GM12878 (cell line): ENCODE results near the gene MAP4K5. TPM values are rescaled to one million over a fixed set of nuclear protein-coding genes. Genes with fewer than 3 reads are reported as not detected.
A peak's percentile ranks its signal among the peaks of the same experiment; 100 is the strongest.

Experiments
- ATAC-seq: fragments of 200-7000 bp; cut with Tn5 transposase; 3 replicates; pipeline ENCODE4 v1.9.1; 2020; ENCODE audit warnings: mild to moderate bottlenecking, moderate library complexity
- BruUV-seq: library from RNA; stranded (reverse); fragments of 400-500 nt; replicated peaks from 2 replicates; lab custom pipeline; 2021; lab: Mats Ljungman, UMichigan
- CTCF ChIA-PET: fragments of 300-600 bp; sonication (Branson Sonifier 250); formaldehyde crosslinking; extraction: SDS; loops from one replicate; lab custom pipeline; 2021; ENCODE audit warnings: inconsistent platforms; lab: Yijun Ruan, JAX
- POLR2A ChIA-PET: fragments of 350-600 bp; formaldehyde crosslinking; extraction: SDS; loops from one replicate; lab custom pipeline; 2021; ENCODE audit warnings: inconsistent platforms; lab: Charles Lee
- RAD21 ChIA-PET: fragments of 300-600 bp; sonication (Branson Sonifier 250); formaldehyde crosslinking; loops from one replicate; lab custom pipeline; 2023; ENCODE audit warnings: antibody characterized with exemption; ENCODE audit not compliant: unreplicated experiment; lab: Charles Lee
- SMC1A ChIA-PET: fragments of 300-600 bp; sonication (Branson Sonifier 250); formaldehyde crosslinking; loops from one replicate; lab custom pipeline; 2023; ENCODE audit not compliant: unreplicated experiment, uncharacterized antibody; lab: Charles Lee
- DNase-seq: peaks from one replicate; pipeline ENCODE4 v3.0.0-alpha.2; 2011; ENCODE audit warnings: low read depth, low spot score
- FAIRE-seq: peaks from 3 replicates; lab custom pipeline; 2011; peaks lifted over from hg19 to GRCh38; lab: Jason Lieb, UNC
- H2AFZ ChIP-seq: 2 replicates; pipeline ENCODE4 v1.6.0; 2011; ENCODE audit warnings: low read depth, low read length, control low read depth; ENCODE audit not compliant: control insufficient read depth
- H3K27ac ChIP-seq: 2 replicates; pipeline ENCODE4 v1.5.1; 2011; ENCODE audit warnings: control low read depth; ENCODE audit not compliant: control insufficient read depth, insufficient read depth
- H3K27me3 ChIP-seq, 2 experiments: replicated peaks in 1 of 2; 2 replicates each; pipeline versions ENCODE4 v1.6.0 to v1.6.1; 2011; ENCODE audit warnings: low read length in 1 of 2; ENCODE audit not compliant: control insufficient read depth in 2 of 2, insufficient read depth in 2 of 2
- H3K36me3 ChIP-seq, 2 experiments: 2 replicates each; pipeline ENCODE4 v1.5.1; 2011; ENCODE audit warnings: low read length in 1 of 2; ENCODE audit not compliant: control insufficient read depth in 2 of 2, insufficient read depth in 2 of 2
- H3K4me1 ChIP-seq: 2 replicates; pipeline ENCODE4 v1.6.1; 2011; ENCODE audit warnings: mild to moderate bottlenecking, low read length, moderate library complexity, mixed read lengths; ENCODE audit not compliant: control insufficient read depth, insufficient read depth
- H3K4me2 ChIP-seq: 2 replicates; pipeline ENCODE4 v1.6.0; 2011; ENCODE audit warnings: control low read depth; ENCODE audit not compliant: control insufficient read depth, insufficient read depth
- H3K4me3 ChIP-seq: fragments of 200-600 bp; sonication (generic); 2 replicates; pipeline ENCODE4 v1.5.1; 2016
- H3K79me2 ChIP-seq: 2 replicates; pipeline ENCODE4 v1.6.0; 2011; ENCODE audit warnings: low read length; ENCODE audit not compliant: control insufficient read depth, insufficient read depth
- H3K9ac ChIP-seq: 2 replicates; pipeline ENCODE4 v1.8.0; 2011; ENCODE audit warnings: low read length, control low read depth, mixed read lengths; ENCODE audit not compliant: control insufficient read depth, insufficient read depth
- H3K9me3 ChIP-seq: replicated peaks from 3 replicates; pipeline ENCODE4 v1.5.1; 2011; ENCODE audit warnings: mild to moderate bottlenecking, low read length; ENCODE audit not compliant: control insufficient read depth, insufficient read depth
- H4K20me1 ChIP-seq: 2 replicates; pipeline ENCODE4 v1.6.0; 2011; ENCODE audit not compliant: control insufficient read depth, insufficient read depth
- BMI1 ChIP-seq: fragments of 450-650 bp; IDR thresholded peaks from 2 replicates; pipeline ENCODE4 v1.6.1; 2016; ENCODE audit warnings: mild to moderate bottlenecking, moderate library complexity, borderline replicate concordance
- EP300 ChIP-seq, 2 experiments: fragments of 150-350 bp in 1 of 2; IDR thresholded peaks; 2 replicates each; pipeline ENCODE4 v1.6.1; 2011 to 2012; ENCODE audit warnings: low read depth in 2 of 2, low read length in 2 of 2, borderline replicate concordance in 1 of 2, improper control_type of control experiment in 1 of 2, inconsistent platforms in 1 of 2; ENCODE audit not compliant: control insufficient read depth in 1 of 2
- FOS ChIP-seq: IDR thresholded peaks from 3 replicates; pipeline ENCODE4 v1.6.1; 2011; ENCODE audit warnings: borderline replicate concordance; ENCODE audit not compliant: insufficient read length; ENCODE audit errors: extremely low read depth
- HSF1 ChIP-seq: fragments of 150-350 bp; IDR thresholded peaks from 2 replicates; pipeline ENCODE4 v1.6.1; 2014; ENCODE audit warnings: mild to moderate bottlenecking, low read depth, low read length
- NRF1 ChIP-seq: conservative IDR thresholded peaks from 2 replicates; pipeline ENCODE4 v1.6.1; 2011; ENCODE audit warnings: mild to moderate bottlenecking, low read depth, low read length, improper control_type of control experiment
- RCOR1 ChIP-seq: conservative IDR thresholded peaks from 2 replicates; pipeline ENCODE4 v1.6.1; 2012; ENCODE audit warnings: low read depth, low read length, improper control_type of control experiment
- SP1 ChIP-seq: IDR thresholded peaks from one replicate; pipeline ENCODE4 v1.6.1; 2011; ENCODE audit warnings: low read depth, low read length
- SUPT20H ChIP-seq: IDR thresholded peaks from 2 replicates; pipeline ENCODE4 v1.6.1; 2011; ENCODE audit warnings: low read depth, mild to moderate bottlenecking, low read length, moderate library complexity, borderline replicate concordance; ENCODE audit not compliant: control insufficient read depth
- TCF3 ChIP-seq: IDR thresholded peaks from 2 replicates; pipeline ENCODE4 v1.6.1; 2012; ENCODE audit warnings: low read depth, mild to moderate bottlenecking, low read length, borderline replicate concordance; ENCODE audit not compliant: insufficient read depth
- YBX1 ChIP-seq: fragments of 450-650 bp; IDR thresholded peaks from 2 replicates; pipeline ENCODE4 v1.6.1; 2016; ENCODE audit warnings: antibody characterized with exemption
- ZNF24 ChIP-seq: fragments of 450-650 bp; IDR thresholded peaks from 2 replicates; pipeline ENCODE4 v1.6.1; 2017; ENCODE audit warnings: antibody characterized with exemption, mild to moderate bottlenecking
- ZSCAN29 ChIP-seq: fragments of 450-650 bp; IDR thresholded peaks from 2 replicates; pipeline ENCODE4 v1.6.1; 2017; ENCODE audit warnings: mild to moderate bottlenecking, moderate library complexity
- WGBS: methylation state at CpG from one replicate; pipeline ENCODE4 v1.1.6; 2016; ENCODE audit warnings: low lambda C conversion rate; ENCODE audit not compliant: insufficient replicate concordance, insufficient coverage; ENCODE audit errors: missing lambda C conversion rate; 5-methylcytosine and 5-hydroxymethylcytosine counted together
- in situ Hi-C: fragments of 300-500 bp; cut with MboI; formaldehyde crosslinking; loops from 9 replicates; pipeline ENCODE4 v1.14.3; 2018; ENCODE audit warnings: mixed read lengths
- intact Hi-C: fragments of 100-400 bp; cut with micrococcal nuclease; formaldehyde crosslinking; loops from one replicate; pipeline ENCODE4 v1.14.2; 2022; ENCODE audit not compliant: unreplicated experiment
- polyA plus RNA-seq, 11 experiments: library from polyadenylated mRNA; depleted of rRNA in 4 of 11; unstranded in 6 of 11; stranded (reverse) in 5 of 11; fragments of >200 nt; fragmentation: Nextera tagmentation in 4 of 11; fragmentation: Illumina TruSeq in 1 of 11; extraction: Ambion mirVana in 4 of 11; extraction: Trizol in 1 of 11; gene quantifications; 1 replicate in 1 of 11; 2 replicates in 10 of 11; pipeline versions ENCODE4 v1.2.1 to v1.2.3, GENCODE V29; 2011 to 2016; ENCODE audit warnings: inconsistent platforms in 2 of 11, missing spikeins in 2 of 11, low read depth in 1 of 11
- total RNA-seq, 4 experiments: library from RNA; depleted of rRNA in 3 of 4; stranded (reverse); fragments of >200 nt in 3 of 4; fragmentation: Illumina TruSeq in 1 of 4; extraction: Trizol in 1 of 4; gene quantifications; 2 replicates each; pipeline versions ENCODE4 v1.2.1 to v1.2.3, GENCODE V29; 2013 to 2021
- TF ChIP-seq, protein P1 (sequence below): IDR thresholded peaks from 2 replicates; pipeline ENCODE4 v1.6.1; 2011; ENCODE audit warnings: mild to moderate bottlenecking, low read depth, low read length, moderate library complexity; ENCODE audit not compliant: insufficient replicate concordance

MAP4K5 gene
- total and polyA plus RNA-seq, 10 of the 15 experiments (the other 5 are each of a cell fraction or from before 2014, with no cell fraction given): 9.1 to 41.3 (median 30.1) TPM

DNA sequence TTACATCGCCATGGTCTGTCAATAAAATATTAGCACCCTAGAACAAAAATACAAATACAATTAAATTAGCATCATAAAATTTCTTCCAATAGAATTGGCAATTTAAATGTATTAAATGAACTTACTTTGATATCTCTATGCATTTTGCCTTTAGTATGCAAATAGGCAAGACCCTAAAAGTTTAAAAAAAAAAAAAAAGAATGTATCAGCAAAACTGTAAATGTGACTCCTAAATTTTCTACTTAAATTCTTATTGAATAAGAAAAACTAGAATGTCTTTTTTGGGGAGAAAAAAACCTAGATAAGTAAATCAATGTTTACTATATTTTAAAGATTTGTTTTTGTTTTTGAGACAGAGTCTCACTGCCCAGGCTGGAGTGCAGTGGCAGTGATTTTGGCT is 56.2 kb downstream of the MAP4K5 start (continued):
- no peak for TF ChIP-seq HSF1
- TF ChIP-seq SUPT20H: no peak

- no peak for ATAC-seq
- Histone ChIP-seq H3K27me3 (no peaks in the 10 kb centered on the region), H3K4me2 (no peak overlapping the region)
- TF ChIP-seq TCF3 (no peak), NRF1 (no peak), EP300 (IDR thresholded peaks at IDR 0.05; ENCODE audit: borderline replicate concordance in 1 of 2, control insufficient read depth in 1 of 2, low read depth in 2 of 2, low read length in 2 of 2) (no peak), ZNF24 (no peak), RCOR1 (no peak), SP1 (no peak), FOS (no peak), ZSCAN29 (no peak), YBX1 (no peak), BMI1 (no peak)
- TF ChIP-seq, protein P1, sequence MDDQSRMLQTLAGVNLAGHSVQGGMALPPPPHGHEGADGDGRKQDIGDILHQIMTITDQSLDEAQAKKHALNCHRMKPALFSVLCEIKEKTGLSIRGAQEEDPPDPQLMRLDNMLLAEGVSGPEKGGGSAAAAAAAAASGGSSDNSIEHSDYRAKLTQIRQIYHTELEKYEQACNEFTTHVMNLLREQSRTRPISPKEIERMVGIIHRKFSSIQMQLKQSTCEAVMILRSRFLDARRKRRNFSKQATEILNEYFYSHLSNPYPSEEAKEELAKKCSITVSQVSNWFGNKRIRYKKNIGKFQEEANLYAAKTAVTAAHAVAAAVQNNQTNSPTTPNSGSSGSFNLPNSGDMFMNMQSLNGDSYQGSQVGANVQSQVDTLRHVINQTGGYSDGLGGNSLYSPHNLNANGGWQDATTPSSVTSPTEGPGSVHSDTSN: no peak
- TF ChIP-seq, all 136 proteins: peak for 0
- ChIA-PET POLR2A (no interaction called here), CTCF (no interaction called here), SMC1A (no interaction called here), RAD21 (no interaction called here)
- DNase-seq: no peak
- 69% methylated on average over 1 of the region's 1 CpG for WGBS
- intact Hi-C loops: no loop called here
- peaks cover 0 to 14% of the 10 kb centered on the region in 2 experiments; a peak in 2 of 4 replicates for H3K36me3 ChIP-seq
- in situ Hi-C loops: no loop called here
- peak; percentile 38 for FAIRE-seq
- BruUV-seq: no TSS peak
- H3K79me2 ChIP-seq: no peaks in the 10 kb centered on the region
- H3K4me1 ChIP-seq: no peaks in the 10 kb centered on the region
- H4K20me1 ChIP-seq: no peaks in the 10 kb centered on the region
- no peak overlapping the region for H3K4me3 ChIP-seq
- H3K27ac ChIP-seq: no peak overlapping the region
- no peak overlapping the region for H2AFZ ChIP-seq
- H3K9ac ChIP-seq: no peak overlapping the region
- peaks cover 22% of the 10 kb centered on the region for H3K9me3 ChIP-seq
These were observed 56.9 kb downstream of the MAP4K5 start for GRCh38 chr14:50475460-50475859.
